Spleen (tissue), 7 donors: ENCODE results near the gene PGAM2.
"Not testable (repeated sequence)": the region's sequence is repeated elsewhere in the genome, so short reads cannot be mapped to it uniquely, and the experiment has no call there.

Experiments
- CTCF ChIP-seq, 11 experiments: fragments of 200-600 bp in 7 of 11; fragments of 450-650 bp in 4 of 11; sonication (generic) in 4 of 11; IDR thresholded peaks in 8 of 11; conservative IDR thresholded peaks in 3 of 11; 1 replicate in 7 of 11; 2 replicates in 4 of 11; pipeline versions ENCODE4 v1.4.0 to v1.8.0; 2016 to 2021; ENCODE audit warnings: antibody characterized with exemption in 11 of 11, inconsistent platforms in 4 of 11, mild to moderate bottlenecking in 1 of 11
- POLR2A ChIP-seq, 3 donors: fragments of 450-650 bp; IDR thresholded peaks; one replicate each; pipeline ENCODE4 v1.5.1; 2017; ENCODE audit warnings: antibody characterized with exemption in 3 of 3, mild to moderate bottlenecking in 1 of 3
- donor health status: DM: no; HTN: no; CAD: no; lungs with moderate emphysema.
- donor health status: DM: no; HTN: no; CAD: no.
- donor health status: DM: no; HTN: no; CAD: no.

DNA sequence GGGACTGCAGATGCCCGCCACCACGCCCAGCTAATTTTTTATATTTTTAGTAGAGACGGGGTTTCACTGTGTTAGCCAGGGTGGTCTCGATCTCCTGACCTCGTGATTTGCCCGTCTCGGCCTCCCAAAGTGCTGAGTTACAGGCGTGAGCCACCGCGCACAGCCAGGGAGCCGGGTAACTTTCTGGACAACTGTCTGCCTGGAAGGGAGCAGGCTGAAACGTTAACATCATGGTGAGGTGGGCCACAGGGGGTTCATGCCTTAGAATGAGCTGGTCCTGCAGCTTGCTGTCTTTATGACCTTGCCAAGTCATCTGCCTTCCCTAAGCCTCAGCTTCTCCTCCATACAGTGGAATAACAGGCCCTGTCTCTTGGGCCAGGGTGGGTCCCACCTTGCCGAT is 34.0 kb downstream of the PGAM2 start:
- not testable (repeated sequence) for TF ChIP-seq POLR2A (IDR thresholded peaks at IDR 0.05); CTCF (IDR thresholded peaks at IDR 0.05 in 8 of 11, conservative IDR thresholded peaks at IDR 0.05 in 3 of 11)
